ENCODE results near the gene VAMP5. TPM values are rescaled to one million over a fixed set of nuclear protein-coding genes. Genes with fewer than 3 reads are reported as not detected.

VAMP5 gene
- total RNA-seq, 1 donor from 2014 or later: 4.2 TPM

DNA sequence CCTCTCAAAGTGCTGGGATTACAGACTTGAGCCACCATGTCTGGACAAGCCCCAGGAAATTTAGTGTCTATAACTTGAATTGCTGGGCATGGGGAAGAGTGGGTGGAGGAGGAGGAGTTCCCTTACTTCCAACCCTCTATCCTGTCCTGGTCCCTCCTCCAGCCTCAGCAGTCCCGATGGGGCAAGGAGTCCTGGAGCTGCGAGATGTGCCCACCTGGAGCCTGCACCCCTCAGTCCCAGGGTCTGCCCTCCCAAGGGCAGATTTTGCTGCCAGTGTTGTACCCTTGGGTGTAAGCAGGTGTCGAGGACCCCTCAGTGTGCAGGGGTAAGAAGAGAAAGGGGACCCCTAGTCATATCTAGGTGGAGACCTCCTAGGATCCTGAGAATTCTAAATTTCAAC, 4.0 kb upstream of the VAMP5 start:
- TF ChIP-seq, protein P1, sequence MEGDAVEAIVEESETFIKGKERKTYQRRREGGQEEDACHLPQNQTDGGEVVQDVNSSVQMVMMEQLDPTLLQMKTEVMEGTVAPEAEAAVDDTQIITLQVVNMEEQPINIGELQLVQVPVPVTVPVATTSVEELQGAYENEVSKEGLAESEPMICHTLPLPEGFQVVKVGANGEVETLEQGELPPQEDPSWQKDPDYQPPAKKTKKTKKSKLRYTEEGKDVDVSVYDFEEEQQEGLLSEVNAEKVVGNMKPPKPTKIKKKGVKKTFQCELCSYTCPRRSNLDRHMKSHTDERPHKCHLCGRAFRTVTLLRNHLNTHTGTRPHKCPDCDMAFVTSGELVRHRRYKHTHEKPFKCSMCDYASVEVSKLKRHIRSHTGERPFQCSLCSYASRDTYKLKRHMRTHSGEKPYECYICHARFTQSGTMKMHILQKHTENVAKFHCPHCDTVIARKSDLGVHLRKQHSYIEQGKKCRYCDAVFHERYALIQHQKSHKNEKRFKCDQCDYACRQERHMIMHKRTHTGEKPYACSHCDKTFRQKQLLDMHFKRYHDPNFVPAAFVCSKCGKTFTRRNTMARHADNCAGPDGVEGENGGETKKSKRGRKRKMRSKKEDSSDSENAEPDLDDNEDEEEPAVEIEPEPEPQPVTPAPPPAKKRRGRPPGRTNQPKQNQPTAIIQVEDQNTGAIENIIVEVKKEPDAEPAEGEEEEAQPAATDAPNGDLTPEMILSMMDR (IDR thresholded peaks at IDR 0.05; ENCODE audit: unreplicated experiment): no peak
- H3K4me1 Mint-ChIP-seq (ENCODE audit: low read depth): peaks cover 31% of the 10 kb centered on the region
- H3K9me3 Mint-ChIP-seq (ENCODE audit: low read depth): no peaks in the 10 kb centered on the region
- no peak for DNase-seq (ENCODE audit: low spot score, unreplicated experiment)
- peaks cover 15% of the 10 kb centered on the region for H3K36me3 Mint-ChIP-seq (ENCODE audit: insufficient read depth)
- no peak overlapping the region for H3K4me3 Mint-ChIP-seq (ENCODE audit: low read depth)
- no peaks in the 10 kb centered on the region for H3K27me3 Mint-ChIP-seq
- no peak overlapping the region for H3K27ac Mint-ChIP-seq

DNA sequence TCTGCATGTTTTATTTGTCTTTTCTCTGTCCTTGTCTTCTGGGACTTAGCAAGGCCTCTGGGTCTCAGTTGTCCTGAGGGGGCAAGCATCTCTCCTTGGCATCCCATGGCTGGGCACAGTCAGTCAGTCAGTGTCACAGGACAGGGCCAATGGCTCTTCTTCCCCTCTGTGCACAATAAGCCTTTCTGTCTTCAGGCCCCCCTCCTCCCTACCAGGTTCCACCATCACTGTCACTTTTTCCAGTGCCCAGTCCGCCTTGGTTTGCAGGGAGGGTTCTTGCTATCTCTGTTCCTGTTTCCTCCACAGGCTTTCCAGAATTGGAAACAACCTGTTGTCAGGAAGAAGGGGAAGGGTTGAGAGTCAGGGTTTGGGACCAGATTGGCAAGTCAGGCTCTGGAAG, 1.7 kb upstream of the VAMP5 start:
- Mint-ChIP-seq H3K4me1 (ENCODE audit: low read depth) (peaks cover 32% of the 10 kb centered on the region), H3K9me3 (ENCODE audit: low read depth) (no peaks in the 10 kb centered on the region), H3K27me3 (no peaks in the 10 kb centered on the region), H3K27ac (no peak overlapping the region), H3K36me3 (ENCODE audit: insufficient read depth) (peaks cover 15% of the 10 kb centered on the region), H3K4me3 (ENCODE audit: low read depth) (no peak overlapping the region)
- DNase-seq (ENCODE audit: low spot score, unreplicated experiment): no peak
- TF ChIP-seq, protein P1 (IDR thresholded peaks at IDR 0.05; ENCODE audit: unreplicated experiment): no peak

DNA sequence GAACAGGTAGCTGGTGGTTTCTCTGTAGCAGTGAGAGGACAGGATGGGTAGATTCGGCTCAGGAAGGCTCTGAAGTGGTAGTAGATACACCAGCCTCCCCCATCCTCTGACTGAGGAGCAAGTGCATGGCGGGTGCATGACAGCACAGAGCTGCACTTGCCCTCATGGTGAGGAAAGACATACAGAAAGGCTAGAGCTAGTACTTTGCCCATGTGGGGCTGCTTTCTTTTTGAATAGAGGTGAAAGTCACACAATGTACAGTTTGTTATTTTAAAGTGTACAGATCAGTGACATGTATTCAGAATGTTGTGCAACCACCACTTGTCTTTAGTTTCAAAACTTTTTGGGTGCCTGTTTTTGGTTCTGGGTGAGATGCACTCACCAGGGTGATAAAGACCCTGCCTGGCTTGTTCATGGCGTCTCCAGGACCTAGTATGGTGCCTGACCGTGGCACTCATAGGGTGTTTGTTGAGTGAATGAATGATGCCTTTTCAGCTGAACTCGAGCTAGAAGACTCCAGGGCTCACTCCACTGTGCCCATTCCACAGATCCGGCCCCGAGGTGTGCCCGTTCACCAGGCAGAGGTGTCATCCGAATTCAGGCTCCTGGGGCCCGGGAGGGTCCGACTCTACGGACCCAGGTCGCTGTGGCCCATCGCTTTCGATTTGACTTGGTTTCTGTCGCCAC, 421 bp upstream of the VAMP5 start:
- TF ChIP-seq, protein P1 (IDR thresholded peaks at IDR 0.05; ENCODE audit: unreplicated experiment): no peak
- H3K36me3 Mint-ChIP-seq (ENCODE audit: insufficient read depth): peaks cover 14% of the 10 kb centered on the region
- H3K27me3 Mint-ChIP-seq: no peaks in the 10 kb centered on the region
- DNase-seq (ENCODE audit: low spot score, unreplicated experiment): no peak
- no peak overlapping the region for H3K4me3 Mint-ChIP-seq (ENCODE audit: low read depth)
- peaks cover 22% of the 10 kb centered on the region for H3K4me1 Mint-ChIP-seq (ENCODE audit: low read depth)
- no peaks in the 10 kb centered on the region for H3K9me3 Mint-ChIP-seq (ENCODE audit: low read depth)
- peak overlapping the region; percentile 67 for H3K27ac Mint-ChIP-seq

DNA sequence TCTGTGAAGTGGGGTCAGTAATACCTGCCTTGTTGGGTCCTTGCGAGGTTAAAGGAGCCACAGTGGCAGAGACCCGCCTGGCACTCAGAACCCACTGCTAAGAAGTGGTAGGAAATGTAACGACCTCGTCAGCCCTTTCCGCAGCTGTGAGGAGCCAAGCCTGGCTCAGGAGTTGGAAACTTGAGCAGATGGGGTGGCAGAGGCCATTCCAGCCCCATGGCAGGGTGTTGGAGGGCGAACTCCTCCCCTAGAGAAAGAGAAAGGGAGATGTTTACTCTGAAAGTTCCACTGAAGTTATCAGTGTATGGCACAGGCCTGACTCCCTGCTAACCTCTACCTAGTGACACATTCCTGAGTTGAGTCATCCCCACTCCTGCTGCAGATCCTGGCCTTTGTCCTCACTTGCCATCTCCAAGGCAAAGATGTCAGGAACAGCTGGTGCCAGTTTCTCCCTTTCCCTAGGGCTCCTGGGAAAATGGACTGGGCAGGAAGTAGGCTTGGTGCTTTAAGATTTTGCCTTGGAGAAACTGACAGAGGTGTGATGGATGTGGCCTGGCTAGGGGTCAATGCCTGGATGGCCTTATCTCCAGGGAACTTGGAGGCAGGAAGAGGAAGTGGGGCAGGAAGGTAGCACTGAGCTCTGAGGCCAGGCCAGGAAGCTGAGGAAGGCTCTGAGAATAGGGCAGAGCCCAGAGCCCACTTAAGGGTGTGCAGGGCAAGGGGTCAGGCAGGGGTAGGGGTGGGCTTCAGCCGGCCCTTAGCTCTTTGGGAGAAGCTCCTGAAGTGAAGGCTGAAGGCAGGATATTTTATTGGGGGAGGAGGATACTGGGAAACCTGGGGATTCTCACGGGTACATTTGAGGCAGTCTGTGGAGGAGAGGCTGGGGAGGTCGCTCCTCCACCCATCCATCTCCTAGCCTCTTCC, 888 bp downstream of the VAMP5 start:
- DNase-seq (ENCODE audit: low spot score, unreplicated experiment): no peak
- Mint-ChIP-seq H3K9me3 (ENCODE audit: low read depth) (no peaks in the 10 kb centered on the region), H3K4me3 (ENCODE audit: low read depth) (no peak overlapping the region), H3K27me3 (no peaks in the 10 kb centered on the region), H3K4me1 (ENCODE audit: low read depth) (peaks cover 18% of the 10 kb centered on the region), H3K27ac (peak overlapping the region; percentile 88), H3K36me3 (ENCODE audit: insufficient read depth) (peaks cover 13% of the 10 kb centered on the region)
- TF ChIP-seq, protein P1 (IDR thresholded peaks at IDR 0.05; ENCODE audit: unreplicated experiment): no peak

DNA sequence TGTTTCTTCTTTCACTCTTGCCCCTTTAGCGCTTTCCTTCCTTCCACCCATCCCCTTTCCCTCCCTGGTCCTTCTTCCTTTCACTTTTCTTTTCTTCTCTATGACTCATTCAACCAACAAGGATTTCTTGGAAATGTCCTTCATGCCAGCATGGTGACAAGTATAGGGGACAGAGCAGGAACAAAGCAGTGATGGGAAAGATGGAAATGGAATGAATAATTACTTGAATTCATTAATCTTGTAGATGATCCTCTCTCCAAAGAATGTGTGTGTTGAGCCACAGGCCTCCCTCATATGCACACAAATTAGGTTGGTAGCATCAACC, 1.5 kb downstream of the VAMP5 start:
- Mint-ChIP-seq H3K27ac (no peak overlapping the region), H3K9me3 (ENCODE audit: low read depth) (no peaks in the 10 kb centered on the region), H3K27me3 (no peaks in the 10 kb centered on the region), H3K4me3 (ENCODE audit: low read depth) (no peak overlapping the region), H3K36me3 (ENCODE audit: insufficient read depth) (peaks cover 13% of the 10 kb centered on the region), H3K4me1 (ENCODE audit: low read depth) (peaks cover 24% of the 10 kb centered on the region)
- no peak for DNase-seq (ENCODE audit: low spot score, unreplicated experiment)
- TF ChIP-seq, protein P1 (IDR thresholded peaks at IDR 0.05; ENCODE audit: unreplicated experiment): no peak

Measured in progenitor cell of endocrine pancreas (in vitro differentiated cells).